DMS 273 (cell line): ENCODE data around the gene ATG2B.
"Not testable (repeated sequence)": the region's sequence is repeated elsewhere in the genome, so short reads cannot be mapped to it uniquely, and the experiment has no call there.

Experiments
- DNase-seq: peaks from one replicate; lab custom pipeline; 2025; ENCODE audit not compliant: unreplicated experiment; lab: John Stamatoyannopoulos, UW

The ATG2B gene

GRCh38 chr14:96254687-96255086, 108.5 kb downstream of the ATG2B start:
- no peak for DNase-seq

- DNase-seq, result peak; percentile 45
Measured at GRCh38 chr14:96252999-96253539, 110.1 kb downstream of the ATG2B start.

GRCh38 chr14:96252323-96252998, 110.7 kb downstream of the ATG2B start:
- DNase-seq, result peak; percentile 31

- no peak for DNase-seq
Measured at GRCh38 chr14:96251656-96252155, 111.4 kb downstream of the ATG2B start.

GRCh38 chr14:96250485-96250884, 112.7 kb downstream of the ATG2B start:
- no peak for DNase-seq

GRCh38 chr14:96249029-96249428, 114.1 kb downstream of the ATG2B start:
- no peak for DNase-seq

GRCh38 chr14:96247031-96247430, 116.1 kb downstream of the ATG2B start:
- no peak for DNase-seq

GRCh38 chr14:96246539-96246847, 116.6 kb downstream of the ATG2B start:
- DNase-seq, result peak; percentile 29

GRCh38 chr14:96245710-96246538, 117.2 kb downstream of the ATG2B start:
- peak; percentile 29 for DNase-seq

- DNase-seq, result not testable (repeated sequence)
Measured at GRCh38 chr14:96245074-96245473, 118.1 kb downstream of the ATG2B start.

- DNase-seq, result no peak
Measured at GRCh38 chr14:96243785-96244184, 119.4 kb downstream of the ATG2B start.

GRCh38 chr14:96242126-96242525, 121.0 kb downstream of the ATG2B start:
- DNase-seq, result no peak

- no peak for DNase-seq
Measured at GRCh38 chr14:96240641-96241040, 122.5 kb downstream of the ATG2B start.

GRCh38 chr14:96239711-96240141, 123.4 kb downstream of the ATG2B start:
- DNase-seq, result peak; percentile 23

GRCh38 chr14:96238676-96239265, 124.4 kb downstream of the ATG2B start:
- no peak for DNase-seq

GRCh38 chr14:96237641-96238040, 125.5 kb downstream of the ATG2B start:
- no peak for DNase-seq

GRCh38 chr14:96235426-96235825, 127.7 kb downstream of the ATG2B start:
- no peak for DNase-seq

- DNase-seq, result no peak
Measured at GRCh38 chr14:96233661-96234060, 129.5 kb downstream of the ATG2B start.

GRCh38 chr14:96232506-96232905, 130.6 kb downstream of the ATG2B start:
- no peak for DNase-seq

- DNase-seq, result peak; percentile 31
Measured at GRCh38 chr14:96231526-96232130, 131.5 kb downstream of the ATG2B start.

- no peak for DNase-seq
Measured at GRCh38 chr14:96231056-96231455, 132.1 kb downstream of the ATG2B start.
